Measurements from ENCODE around the gene GNB5. TPM values are rescaled to one million over a fixed set of nuclear protein-coding genes. Genes with fewer than 3 reads are reported as not detected.
"Not testable (repeated sequence)": the region's sequence is repeated elsewhere in the genome, so short reads cannot be mapped to it uniquely, and the experiment has no call there.

GNB5 gene
- polyA plus RNA-seq, 1 donor from 2014 or later: 89.6 TPM

DNA sequence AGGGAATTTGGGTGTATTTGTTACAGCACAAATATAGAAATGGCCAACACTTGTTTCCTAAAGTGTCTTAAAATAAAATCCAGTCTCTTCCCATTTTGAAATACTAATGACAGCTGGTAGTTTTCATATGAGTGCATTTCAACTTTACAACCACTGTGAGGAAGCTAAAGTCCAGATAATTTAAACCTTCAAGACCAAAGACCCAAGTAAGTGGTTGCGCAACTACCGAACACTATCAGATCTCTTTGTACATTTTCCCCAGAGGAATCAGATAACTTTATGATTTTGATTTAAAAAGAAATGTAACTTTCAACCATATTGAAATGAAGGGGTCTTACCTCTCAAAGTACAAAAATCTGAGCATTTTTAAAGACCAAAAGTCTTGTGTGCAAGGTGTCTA is 92.9 kb downstream of the GNB5 start:
- no peaks in the 10 kb centered on the region for H4K20me1 ChIP-seq (ENCODE audit: insufficient read depth)
- no peaks in the 10 kb centered on the region for H3K9me2 ChIP-seq (ENCODE audit: insufficient read depth, low read length)
- H3K36me3 ChIP-seq (ENCODE audit: insufficient read depth, low read length): no peaks in the 10 kb centered on the region
- no peak overlapping the region for H2AFZ ChIP-seq (ENCODE audit: low read depth, low read length)
- H3K9ac ChIP-seq (ENCODE audit: low read length): no peak overlapping the region
- no peak overlapping the region for H3K4me3 ChIP-seq (ENCODE audit: low read length)
- H3K79me2 ChIP-seq (replicated peaks; ENCODE audit: insufficient read depth, low read length): no peaks in the 10 kb centered on the region
- H3F3A ChIP-seq (ENCODE audit: insufficient read depth, low read length, poor library complexity, severe bottlenecking): no peaks in the 10 kb centered on the region
- H3K4me2 ChIP-seq (ENCODE audit: low read length): no peak overlapping the region
- H3K9me3 ChIP-seq (ENCODE audit: low read length): no peaks in the 10 kb centered on the region
- no peak for TF ChIP-seq CTCF (IDR thresholded peaks at IDR 0.05; ENCODE audit: poor library complexity, severe bottlenecking)
- TF ChIP-seq EZH2 (IDR thresholded peaks at IDR 0.05; ENCODE audit: borderline replicate concordance, insufficient read depth, low read length, poor library complexity, severe bottlenecking): no peak
- no peak for TF ChIP-seq EP300 (conservative IDR thresholded peaks at IDR 0.05; ENCODE audit: poor library complexity, severe bottlenecking)
- TF ChIP-seq REST (IDR thresholded peaks at IDR 0.05; ENCODE audit: borderline replicate concordance): no peak
- no peak for TF ChIP-seq SMC3 (conservative IDR thresholded peaks at IDR 0.05; ENCODE audit: poor library complexity)
- no peak for TF ChIP-seq RAD21 (conservative IDR thresholded peaks at IDR 0.05)
- no peak for TF ChIP-seq MXI1 (conservative IDR thresholded peaks at IDR 0.05; ENCODE audit: poor library complexity, severe bottlenecking)
- no peak overlapping the region for H3K27ac ChIP-seq (ENCODE audit: low read length)
- H3K27me3 ChIP-seq (ENCODE audit: insufficient read depth, low read depth, low read length): no peaks in the 10 kb centered on the region

- Histone ChIP-seq H3K4me3 (ENCODE audit: low read length) (no peak overlapping the region), H3K27ac (ENCODE audit: low read length) (no peak overlapping the region), H2AFZ (ENCODE audit: low read depth, low read length) (no peak overlapping the region), H3K79me2 (replicated peaks; ENCODE audit: insufficient read depth, low read length) (no peaks in the 10 kb centered on the region), H3K36me3 (ENCODE audit: insufficient read depth, low read length) (no peaks in the 10 kb centered on the region), H3K4me2 (ENCODE audit: low read length) (no peak overlapping the region), H3K9me2 (ENCODE audit: insufficient read depth, low read length) (no peaks in the 10 kb centered on the region), H3K9ac (ENCODE audit: low read length) (no peak overlapping the region), H4K20me1 (ENCODE audit: insufficient read depth) (no peaks in the 10 kb centered on the region), H3K9me3 (ENCODE audit: low read length) (no peaks in the 10 kb centered on the region), H3F3A (ENCODE audit: insufficient read depth, low read length, poor library complexity, severe bottlenecking) (no peaks in the 10 kb centered on the region), H3K27me3 (ENCODE audit: insufficient read depth, low read depth, low read length) (no peaks in the 10 kb centered on the region)
- no peak for TF ChIP-seq MXI1 (conservative IDR thresholded peaks at IDR 0.05; ENCODE audit: poor library complexity, severe bottlenecking)
Measured at GRCh38 chr15:52097180-52097579, 94.0 kb downstream of the GNB5 start.

DNA sequence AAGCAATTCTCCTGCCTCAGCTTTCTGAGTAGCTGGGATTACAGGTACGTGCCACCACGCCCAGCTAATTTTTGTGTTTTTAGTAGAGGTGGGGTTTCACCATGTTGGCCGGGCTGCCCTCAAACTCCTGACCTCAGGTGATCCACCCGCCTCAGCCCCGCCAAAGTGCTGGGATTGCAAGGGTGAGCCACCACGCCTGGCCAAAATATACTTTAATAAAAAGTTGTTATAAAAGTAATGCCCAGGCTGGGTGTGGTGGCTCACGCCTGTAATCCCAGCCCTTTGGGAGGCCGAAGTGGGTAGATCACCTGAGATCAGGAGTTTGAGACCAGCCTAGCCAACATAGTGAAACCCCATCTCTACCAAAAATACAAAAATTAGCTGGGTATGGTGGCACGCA is 94.7 kb downstream of the GNB5 start:
- H3K9me3 ChIP-seq (ENCODE audit: low read length); H2AFZ ChIP-seq (ENCODE audit: low read depth, low read length); H3K9me2 ChIP-seq (ENCODE audit: insufficient read depth, low read length); H3K4me2 ChIP-seq (ENCODE audit: low read length); H3F3A ChIP-seq (ENCODE audit: insufficient read depth, low read length, poor library complexity, severe bottlenecking); H3K79me2 ChIP-seq (replicated peaks; ENCODE audit: insufficient read depth, low read length); H3K27ac ChIP-seq (ENCODE audit: low read length); H3K36me3 ChIP-seq (ENCODE audit: insufficient read depth, low read length); H4K20me1 ChIP-seq (ENCODE audit: insufficient read depth); H3K27me3 ChIP-seq (ENCODE audit: insufficient read depth, low read depth, low read length); H3K4me3 ChIP-seq (ENCODE audit: low read length); H3K9ac ChIP-seq (ENCODE audit: low read length): not testable (repeated sequence)

Measured in neural cell (in vitro differentiated cells).